ENCODE measurements around the gene TET1.
"Not testable (repeated sequence)": the region's sequence is repeated elsewhere in the genome, so short reads cannot be mapped to it uniquely, and the experiment has no call there.

The TET1 gene

GRCh38 chr10:68560186-68560942, at the start of gene TET1:
Gene TET1 (plus strand): TSS chr10:68560337. CDS start chr10:68572339, 12,002 bp downstream.
- peak; percentile 40 for DNase-seq (ENCODE audit: low spot score)

- not testable (repeated sequence) for DNase-seq (ENCODE audit: low spot score)
Measured at GRCh38 chr10:68516216-68516615, 43.9 kb upstream of the TET1 start.

DNA sequence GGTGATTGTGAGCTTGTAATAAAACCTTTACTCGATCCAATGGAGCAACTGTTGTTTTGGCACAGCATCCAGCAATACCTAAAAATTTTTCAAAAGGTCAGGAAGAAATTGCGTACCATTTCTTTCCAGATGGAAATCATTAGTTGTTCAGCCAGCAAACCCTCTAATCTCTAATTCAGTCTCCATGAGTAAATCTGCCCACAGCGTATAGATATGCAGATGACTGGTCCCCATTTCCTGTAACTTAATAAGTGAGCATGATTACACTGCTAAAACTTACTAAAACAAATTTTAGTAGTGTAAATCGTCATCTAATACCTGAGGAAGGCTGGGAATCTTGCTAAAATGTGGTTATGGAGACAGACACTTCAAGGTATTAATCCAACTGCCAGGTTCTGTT, 43.4 kb upstream of the TET1 start:
- DNase-seq (ENCODE audit: low spot score): no peak

GRCh38 chr10:68517188-68517587, 42.9 kb upstream of the TET1 start:
- DNase-seq (ENCODE audit: low spot score): no peak

DNA sequence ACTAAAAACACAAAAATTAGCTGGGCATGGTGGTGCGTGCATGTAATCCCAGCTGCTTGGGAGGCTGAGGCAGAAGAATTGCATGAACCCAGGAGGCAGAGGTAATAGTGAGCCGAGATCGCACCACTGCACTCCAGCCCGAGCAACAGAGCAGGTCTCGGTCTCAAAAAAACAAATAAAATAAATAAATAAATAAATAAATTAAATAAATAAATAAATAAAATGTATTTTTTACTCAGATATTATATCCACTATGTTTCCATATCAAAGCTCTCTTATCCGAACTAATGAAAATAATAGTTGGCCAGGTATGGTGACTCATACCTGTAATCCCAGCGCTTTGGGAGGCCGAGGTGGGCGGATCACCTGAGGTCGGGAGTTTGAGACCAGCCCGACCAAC, 41.5 kb upstream of the TET1 start:
- DNase-seq (ENCODE audit: low spot score): not testable (repeated sequence)

DNA sequence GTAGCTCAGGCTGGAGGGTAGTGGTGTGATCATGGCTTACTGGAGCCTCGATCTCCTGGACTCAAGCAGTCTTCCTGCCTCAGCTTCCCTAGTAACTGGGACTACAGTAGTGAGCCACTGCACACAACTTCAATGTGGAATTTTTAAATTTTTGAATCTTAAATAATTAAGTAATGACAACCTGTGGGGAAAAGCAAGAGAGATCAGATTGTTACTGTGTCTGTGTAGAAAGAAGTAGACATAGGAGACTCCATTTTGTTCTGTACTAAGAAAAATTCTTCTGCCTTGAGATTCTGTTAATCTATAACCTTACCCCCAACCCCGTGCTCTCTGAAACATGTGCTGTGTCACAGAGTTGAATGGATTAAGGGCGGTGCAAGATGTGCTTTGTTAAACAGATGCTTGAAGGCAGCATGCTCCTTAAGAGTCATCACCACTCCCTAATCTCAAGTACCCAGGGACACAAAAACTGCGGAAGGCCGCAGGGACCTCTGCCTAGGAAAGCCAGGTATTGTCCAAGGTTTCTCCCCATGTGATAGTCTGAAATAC, 34.6 kb upstream of the TET1 start:
- DNase-seq (ENCODE audit: low spot score): not testable (repeated sequence)

GRCh38 chr10:68526634-68527307, 33.4 kb upstream of the TET1 start:
- no peak for DNase-seq (ENCODE audit: low spot score)

DNA sequence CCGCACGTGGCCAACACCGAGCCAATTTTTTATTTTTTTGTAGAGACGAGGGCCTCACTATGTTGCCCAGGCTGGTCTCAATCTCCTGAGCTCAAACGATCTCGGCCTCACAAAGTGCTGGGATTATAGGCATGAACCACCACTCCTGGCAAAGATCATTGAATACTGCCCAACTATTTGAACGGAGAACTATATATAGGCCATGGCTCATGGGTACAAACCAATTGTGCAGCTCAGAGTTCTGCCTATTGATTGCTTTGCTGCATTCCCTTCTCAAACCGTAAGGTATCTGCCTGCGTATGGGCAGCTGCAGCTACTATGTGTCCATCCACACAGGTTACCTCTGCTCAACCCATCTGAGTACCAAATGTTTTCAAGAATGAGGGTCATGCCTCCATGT, 23.2 kb upstream of the TET1 start:
- no peak for DNase-seq (ENCODE audit: low spot score)

DNA sequence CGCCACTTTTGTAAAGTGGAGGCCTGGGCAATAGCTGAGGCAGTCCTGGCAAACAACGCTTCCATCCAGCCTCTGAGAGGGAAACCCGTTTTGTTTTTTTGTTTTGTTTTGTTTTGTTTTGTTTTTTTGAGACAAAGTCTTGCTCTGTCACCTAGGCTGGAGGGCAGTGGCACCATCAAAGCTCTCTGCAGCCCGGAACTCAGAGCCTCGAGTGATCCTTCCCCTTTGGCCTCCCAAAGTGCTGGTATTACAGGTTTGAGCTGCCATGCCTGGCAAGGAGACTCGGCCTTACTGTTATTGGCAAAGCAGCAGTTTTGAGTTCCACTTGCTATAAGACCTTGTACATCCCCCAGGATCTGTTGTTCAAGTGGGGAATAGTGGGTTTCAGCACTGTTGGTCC, 22.3 kb upstream of the TET1 start:
- DNase-seq (ENCODE audit: low spot score): no peak

DNA sequence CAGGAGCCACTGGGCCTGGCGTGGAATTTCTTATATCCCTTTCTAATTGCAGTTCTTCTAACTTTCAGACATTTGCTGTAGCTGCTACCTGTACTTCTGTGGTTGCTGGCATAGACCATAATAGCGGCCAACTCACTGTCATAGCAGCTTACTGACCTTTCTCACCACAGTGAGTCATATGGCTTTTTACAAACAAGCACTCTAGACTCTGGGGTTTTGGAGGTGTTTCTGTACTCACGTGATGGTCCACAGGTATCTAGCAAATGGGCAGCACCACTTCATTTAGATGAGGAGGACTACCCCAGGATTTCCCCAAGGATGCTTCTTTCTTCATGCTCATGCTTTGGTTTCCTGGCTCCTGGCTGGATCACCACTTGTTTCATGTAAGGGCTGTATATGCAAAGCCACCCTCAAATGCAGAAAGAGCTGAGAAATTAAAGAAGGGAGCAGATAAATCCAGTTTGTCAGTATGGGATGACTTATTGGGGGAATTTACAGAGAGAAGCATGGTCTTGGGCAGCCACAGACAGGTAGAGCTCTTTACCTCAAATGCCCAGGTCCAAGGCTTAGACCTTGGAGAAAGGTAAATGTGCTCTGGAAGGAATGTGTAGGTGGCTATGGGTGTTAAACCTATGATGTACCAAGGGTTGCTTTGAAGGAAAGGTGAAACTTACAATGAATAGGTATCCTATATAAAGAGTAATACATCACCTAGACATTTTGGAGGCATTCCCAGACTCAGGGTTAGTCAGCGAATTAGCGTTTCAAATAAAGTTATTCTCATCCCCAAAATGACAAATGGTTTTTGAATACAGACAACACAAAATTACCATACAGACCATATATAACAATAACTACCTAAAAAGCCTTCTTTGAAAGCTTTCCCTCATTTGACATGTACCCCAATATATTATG, 16.9 kb upstream of the TET1 start:
- no peak for DNase-seq (ENCODE audit: low spot score)

- DNase-seq (ENCODE audit: low spot score): peak; percentile 74
Measured at GRCh38 chr10:68550747-68551411, 9.3 kb upstream of the TET1 start.

GRCh38 chr10:68553138-68553537, 7.0 kb upstream of the TET1 start:
- no peak for DNase-seq (ENCODE audit: low spot score)

- no peak for DNase-seq (ENCODE audit: low spot score)
Measured at GRCh38 chr10:68553599-68553998, 6.5 kb upstream of the TET1 start.

GRCh38 chr10:68558478-68558877, 1.7 kb upstream of the TET1 start:
- DNase-seq (ENCODE audit: low spot score): no peak

GRCh38 chr10:68559251-68559650, 886 bp upstream of the TET1 start:
- no peak for DNase-seq (ENCODE audit: low spot score)

GRCh38 chr10:68559841-68560185, 324 bp upstream of the TET1 start:
- DNase-seq (ENCODE audit: low spot score): no peak

- no peak for DNase-seq (ENCODE audit: low spot score)
Measured at GRCh38 chr10:68560943-68561864, 1.1 kb downstream of the TET1 start.

DNA sequence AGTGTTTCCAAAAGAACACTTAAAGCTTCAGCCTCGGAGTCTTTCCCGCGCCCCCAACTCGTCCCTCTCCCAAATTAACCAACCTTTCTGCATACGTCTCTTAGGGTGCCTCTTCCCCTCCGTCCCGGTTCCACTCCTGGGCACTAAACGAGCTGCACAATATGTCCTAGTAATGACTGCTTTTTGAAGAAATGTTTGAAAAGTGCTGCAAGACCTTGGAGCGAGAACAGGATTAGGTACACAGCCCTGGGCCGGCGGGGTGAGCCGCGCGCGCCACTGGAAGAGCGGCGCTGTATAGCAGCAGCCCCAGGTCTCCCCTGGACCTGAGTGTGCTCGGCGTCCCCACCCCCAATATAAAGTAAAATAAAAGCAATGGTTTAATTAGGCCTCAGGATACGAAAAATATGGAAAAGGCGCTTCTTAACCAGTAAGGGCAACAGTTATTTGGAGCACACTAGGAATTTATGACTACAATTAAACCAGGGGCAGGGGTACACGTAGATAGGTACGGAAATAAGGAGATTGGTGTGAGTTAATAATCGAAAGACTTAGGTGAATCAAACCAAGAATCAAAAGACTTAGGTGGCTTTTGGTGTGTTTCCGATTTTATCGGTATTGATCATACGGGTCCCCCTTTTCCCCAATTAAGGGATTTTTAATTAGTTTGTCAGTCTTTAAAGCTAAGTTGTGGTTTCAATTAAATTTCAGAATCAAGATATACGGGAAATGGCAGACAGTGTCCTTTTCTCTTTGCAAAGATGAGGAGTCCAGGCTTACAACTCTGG, 1.9 kb downstream of the TET1 start:
- DNase-seq (ENCODE audit: low spot score): no peak

GRCh38 chr10:68562661-68563570, 2.8 kb downstream of the TET1 start:
- DNase-seq (ENCODE audit: low spot score): no peak

Measured in Ammon's horn (tissue), 1 donor.